HTERT RPE-1 (cell line): ENCODE measurements around the gene COBLL1.

ENCODE experiments used
- in situ Hi-C: fragments of 300-500 bp; cut with MboI; formaldehyde crosslinking; loops from 4 replicates; pipeline ENCODE4 v1.14.3; 2020; ENCODE audit warnings: low sequenced_read_pairs

COBLL1 gene

GRCh38 chr2:164823126-164823525, 18.5 kb downstream of the COBLL1 start:
- in situ Hi-C loops, result no loop called here

- in situ Hi-C loops, result no loop called here
These were observed 20.3 kb downstream of the COBLL1 start for GRCh38 chr2:164821338-164821737.

GRCh38 chr2:164818149-164819136, 23.2 kb downstream of the COBLL1 start:
- in situ Hi-C loops, result no loop called here

GRCh38 chr2:164816900-164817299, 24.7 kb downstream of the COBLL1 start:
- in situ Hi-C loops, result no loop called here

- in situ Hi-C loops, result no loop called here
These were observed 25.6 kb downstream of the COBLL1 start for GRCh38 chr2:164816046-164816445.

- in situ Hi-C loops, result no loop called here
These were observed 26.4 kb downstream of the COBLL1 start for GRCh38 chr2:164815071-164815793.

- in situ Hi-C loops, result no loop called here
These were observed 28.1 kb downstream of the COBLL1 start for GRCh38 chr2:164813535-164813934.

- in situ Hi-C loops, result no loop called here
These were observed 29.2 kb downstream of the COBLL1 start for GRCh38 chr2:164812378-164812777.

GRCh38 chr2:164811819-164812218, 29.8 kb downstream of the COBLL1 start:
- in situ Hi-C loops, result no loop called here

- in situ Hi-C loops, result no loop called here
These were observed 30.8 kb downstream of the COBLL1 start for GRCh38 chr2:164810843-164811242.

- in situ Hi-C loops, result no loop called here
These were observed 32.8 kb downstream of the COBLL1 start for GRCh38 chr2:164808776-164809175.

GRCh38 chr2:164803776-164804466, 37.7 kb downstream of the COBLL1 start:
- in situ Hi-C loops, result no loop called here

GRCh38 chr2:164802095-164802707, 39.4 kb downstream of the COBLL1 start:
- in situ Hi-C loops, result no loop called here

GRCh38 chr2:164800572-164800971, 41.1 kb downstream of the COBLL1 start:
- in situ Hi-C loops, result no loop called here

- in situ Hi-C loops, result no loop called here
These were observed 44.0 kb downstream of the COBLL1 start for GRCh38 chr2:164797627-164798026.

GRCh38 chr2:164796999-164797398, 44.6 kb downstream of the COBLL1 start:
- in situ Hi-C loops, result no loop called here

GRCh38 chr2:164794432-164795231, 47.0 kb downstream of the COBLL1 start:
- in situ Hi-C loops, result no loop called here

GRCh38 chr2:164794016-164794415, 47.6 kb downstream of the COBLL1 start:
- in situ Hi-C loops, result no loop called here

GRCh38 chr2:164793529-164793928, 48.1 kb downstream of the COBLL1 start:
- in situ Hi-C loops, result no loop called here
